ENCODE data around the gene PWWP2B. TPM values are rescaled to one million over a fixed set of nuclear protein-coding genes. Genes with fewer than 3 reads are reported as not detected.

The PWWP2B gene
- total and polyA plus RNA-seq, 2 of the 8 experiments (the other 6 are each of a cell fraction or from before 2014, with no cell fraction given), result 5.3 to 10.8 TPM

DNA sequence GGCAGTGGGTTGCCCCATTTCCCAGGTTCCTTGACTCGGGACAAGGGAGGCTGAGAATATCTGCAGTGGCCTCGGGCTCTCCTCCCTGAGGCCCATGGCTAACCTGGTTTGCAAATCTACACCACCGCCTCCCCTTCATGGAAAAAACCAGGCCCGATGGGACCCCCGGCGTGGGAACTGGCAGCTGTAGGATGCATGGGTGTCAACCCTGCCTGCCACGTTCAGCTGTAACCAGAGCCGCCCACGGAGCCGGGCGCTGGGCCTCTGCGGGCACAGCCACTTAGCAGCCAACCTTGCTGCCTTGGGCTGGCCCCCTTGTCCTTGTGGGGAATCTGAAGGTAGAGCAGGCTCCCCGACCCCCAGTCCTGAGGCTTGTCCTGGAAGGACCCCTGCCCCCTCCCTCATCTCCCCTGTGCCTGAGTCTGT, 1.6 kb downstream of the PWWP2B start (continued):
- TF ChIP-seq, protein P1, sequence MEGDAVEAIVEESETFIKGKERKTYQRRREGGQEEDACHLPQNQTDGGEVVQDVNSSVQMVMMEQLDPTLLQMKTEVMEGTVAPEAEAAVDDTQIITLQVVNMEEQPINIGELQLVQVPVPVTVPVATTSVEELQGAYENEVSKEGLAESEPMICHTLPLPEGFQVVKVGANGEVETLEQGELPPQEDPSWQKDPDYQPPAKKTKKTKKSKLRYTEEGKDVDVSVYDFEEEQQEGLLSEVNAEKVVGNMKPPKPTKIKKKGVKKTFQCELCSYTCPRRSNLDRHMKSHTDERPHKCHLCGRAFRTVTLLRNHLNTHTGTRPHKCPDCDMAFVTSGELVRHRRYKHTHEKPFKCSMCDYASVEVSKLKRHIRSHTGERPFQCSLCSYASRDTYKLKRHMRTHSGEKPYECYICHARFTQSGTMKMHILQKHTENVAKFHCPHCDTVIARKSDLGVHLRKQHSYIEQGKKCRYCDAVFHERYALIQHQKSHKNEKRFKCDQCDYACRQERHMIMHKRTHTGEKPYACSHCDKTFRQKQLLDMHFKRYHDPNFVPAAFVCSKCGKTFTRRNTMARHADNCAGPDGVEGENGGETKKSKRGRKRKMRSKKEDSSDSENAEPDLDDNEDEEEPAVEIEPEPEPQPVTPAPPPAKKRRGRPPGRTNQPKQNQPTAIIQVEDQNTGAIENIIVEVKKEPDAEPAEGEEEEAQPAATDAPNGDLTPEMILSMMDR (IDR thresholded peaks at IDR 0.05; ENCODE audit: control extremely low read depth in 1 of 3, insufficient read depth in 1 of 3, low read depth in 1 of 3, low read length in 3 of 3), result no peak
- no peak for TF ChIP-seq NRF1 (IDR thresholded peaks at IDR 0.05; ENCODE audit: low read depth, low read length)

Measured in H1 (cell line).